ENCODE measurements around the gene SEMA7A. TPM values are rescaled to one million over a fixed set of nuclear protein-coding genes. Genes with fewer than 3 reads are reported as not detected.

Gene SEMA7A
- total RNA-seq, 3 donors from 2014 or later = 1.6 to 3.7 (median 3.0) TPM

GRCh38 chr15:74406992-74407705, 26.6 kb downstream of the SEMA7A start:
- TF ChIP-seq CTCF (IDR thresholded peaks at IDR 0.05) = no peak
- no peak for ATAC-seq
- Histone ChIP-seq H3K36me3 (ENCODE audit: low read depth) (no peaks in the 10 kb centered on the region), H3K4me1 (ENCODE audit: low read depth) (peaks cover 6% of the 10 kb centered on the region), H3K9me3 (no peaks in the 10 kb centered on the region), H3K4me3 (no peak overlapping the region)
- DNase-seq = no peak
- intact Hi-C loops (cut with DNase I, micrococcal nuclease) = no loop called here

DNA sequence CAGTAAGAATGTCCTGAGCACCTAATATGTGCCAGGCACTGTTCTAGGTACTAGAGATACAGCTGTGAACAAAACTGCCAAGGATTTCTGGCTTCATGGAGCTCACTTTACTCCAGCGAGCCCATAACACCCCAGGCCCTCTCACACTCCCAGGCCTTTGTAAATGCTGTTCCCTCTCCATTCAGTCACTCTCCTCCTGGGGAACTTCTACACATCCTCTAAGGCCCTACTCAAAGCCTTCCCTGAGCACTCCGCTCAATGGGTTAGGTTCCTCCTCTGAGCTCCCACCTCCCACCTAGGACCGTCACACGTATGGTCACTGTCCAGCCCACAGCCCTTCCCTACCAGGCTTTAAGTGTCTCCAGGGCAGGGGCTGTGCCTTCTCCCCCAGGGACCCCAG, 27.2 kb downstream of the SEMA7A start:
- intact Hi-C loops (cut with DNase I, micrococcal nuclease) = no loop called here
- peaks cover 6% of the 10 kb centered on the region for H3K4me1 ChIP-seq (ENCODE audit: low read depth)
- TF ChIP-seq CTCF (IDR thresholded peaks at IDR 0.05) = no peak
- H3K36me3 ChIP-seq (ENCODE audit: low read depth) = no peaks in the 10 kb centered on the region
- no peak overlapping the region for H3K4me3 ChIP-seq
- no peaks in the 10 kb centered on the region for H3K9me3 ChIP-seq
- DNase-seq (no peak), ATAC-seq (no peak)

GRCh38 chr15:74405823-74406222, 27.9 kb downstream of the SEMA7A start:
- no peak for TF ChIP-seq CTCF (IDR thresholded peaks at IDR 0.05)
- Histone ChIP-seq H3K9me3 (no peaks in the 10 kb centered on the region), H3K4me1 (ENCODE audit: low read depth) (peaks cover 6% of the 10 kb centered on the region), H3K4me3 (no peak overlapping the region), H3K36me3 (ENCODE audit: low read depth) (no peaks in the 10 kb centered on the region)
- DNase-seq = no peak
- no peak for ATAC-seq
- intact Hi-C loops (cut with DNase I, micrococcal nuclease) = no loop called here

- intact Hi-C loops (cut with DNase I, micrococcal nuclease) = no loop called here
- H3K4me3 ChIP-seq = no peak overlapping the region
- DNase-seq (no peak), ATAC-seq (peak; percentile 5)
- H3K9me3 ChIP-seq = no peaks in the 10 kb centered on the region
- H3K36me3 ChIP-seq (ENCODE audit: low read depth) = no peaks in the 10 kb centered on the region
- TF ChIP-seq CTCF (IDR thresholded peaks at IDR 0.05) = no peak
- peaks cover 6% of the 10 kb centered on the region for H3K4me1 ChIP-seq (ENCODE audit: low read depth)
Measured at GRCh38 chr15:74403991-74404563, 29.7 kb downstream of the SEMA7A start.

DNA sequence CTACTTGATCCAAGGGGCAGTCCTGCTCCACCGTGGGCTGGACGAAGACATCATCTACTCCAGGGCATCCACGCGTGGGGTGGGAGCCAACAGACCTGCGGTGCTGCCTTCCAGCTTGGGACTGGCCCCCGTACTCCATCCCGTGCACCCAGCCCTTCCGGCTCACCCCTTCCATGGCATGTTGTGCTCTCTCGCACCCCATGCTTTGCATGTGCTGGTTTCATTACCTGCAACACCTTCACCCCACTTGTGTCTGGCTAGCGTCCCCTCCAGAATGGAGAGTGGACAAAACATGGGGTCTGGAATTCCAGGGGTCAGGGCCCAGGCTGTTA, 30.2 kb downstream of the SEMA7A start:
- TF ChIP-seq CTCF (IDR thresholded peaks at IDR 0.05) = no peak
- ATAC-seq = peak; percentile 12
- H3K9me3 ChIP-seq = no peaks in the 10 kb centered on the region
- intact Hi-C loops (cut with DNase I, micrococcal nuclease) = no loop called here
- DNase-seq = no peak
- H3K4me3 ChIP-seq = no peak overlapping the region
- H3K36me3 ChIP-seq (ENCODE audit: low read depth) = no peaks in the 10 kb centered on the region
- peaks cover 6% of the 10 kb centered on the region for H3K4me1 ChIP-seq (ENCODE audit: low read depth)
